ENCODE data around the gene LRRC55.

- TF ChIP-seq CTCF (IDR thresholded peaks at IDR 0.05; ENCODE audit: low read length) (no peak), EZH2phosphoT487 (IDR thresholded peaks at IDR 0.05; ENCODE audit: low read length) (no peak), EZH2 (optimal IDR thresholded peaks at IDR 0.05; ENCODE audit: low read depth, low read length) (no peak)
Measured at GRCh38 chr11:57146301-57146700, 35.5 kb upstream of the LRRC55 start.

Measured in MM.1S (cell line).